ENCODE measurements around the gene DUS3L. TPM values are rescaled to one million over a fixed set of nuclear protein-coding genes. Genes with fewer than 3 reads are reported as not detected.

DUS3L gene
- total RNA-seq, 4 donors from 2014 or later = 27.4 to 132 (median 30.4) TPM

DNA sequence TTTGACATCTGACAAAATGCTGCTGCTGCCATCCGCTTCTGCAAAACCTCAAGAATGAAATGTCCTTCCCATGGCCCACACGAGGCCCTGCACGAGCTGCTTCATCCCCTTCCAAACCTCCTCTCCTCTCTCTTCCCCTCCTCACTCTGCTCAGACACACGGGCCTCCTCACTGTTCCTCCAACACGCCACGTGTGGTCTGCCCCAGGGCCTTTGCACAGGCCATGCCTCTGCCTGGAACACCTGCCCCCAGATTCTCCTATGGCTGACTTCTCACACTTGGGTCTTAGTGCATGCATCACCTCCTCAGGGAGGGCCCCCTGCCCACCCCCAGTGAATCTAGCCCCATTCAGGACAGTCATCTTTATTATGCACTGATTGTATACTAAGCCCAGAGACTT is 29.8 kb upstream of the DUS3L start:
- no peak for ATAC-seq (ENCODE audit: low FRiP score)
- DNase-seq (ENCODE audit: low spot score) = no peak
- TF ChIP-seq CTCF (IDR thresholded peaks at IDR 0.05) = no peak

DNA sequence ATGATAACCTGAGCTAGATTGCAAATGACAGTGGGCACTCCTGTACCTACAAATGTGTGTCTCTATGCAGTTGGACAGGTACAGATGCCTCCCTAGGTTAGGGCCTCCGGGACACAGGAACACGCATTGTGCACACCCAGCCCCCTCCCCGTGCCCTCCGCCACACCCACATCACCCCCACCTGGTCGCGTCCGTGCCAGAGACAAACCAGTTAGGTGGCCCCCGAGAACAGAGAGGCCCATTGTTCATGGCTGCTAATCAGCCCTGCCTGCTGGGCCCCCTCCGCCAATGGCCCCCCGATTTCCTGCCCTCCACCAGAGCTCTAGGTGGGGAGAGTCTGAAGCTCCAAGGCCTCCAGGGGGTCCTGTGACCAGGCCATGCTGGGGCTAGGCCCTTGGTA is 27.6 kb upstream of the DUS3L start:
- TF ChIP-seq CTCF (IDR thresholded peaks at IDR 0.05) = no peak
- DNase-seq (ENCODE audit: low spot score) = no peak
- ATAC-seq (ENCODE audit: low FRiP score) = no peak

DNA sequence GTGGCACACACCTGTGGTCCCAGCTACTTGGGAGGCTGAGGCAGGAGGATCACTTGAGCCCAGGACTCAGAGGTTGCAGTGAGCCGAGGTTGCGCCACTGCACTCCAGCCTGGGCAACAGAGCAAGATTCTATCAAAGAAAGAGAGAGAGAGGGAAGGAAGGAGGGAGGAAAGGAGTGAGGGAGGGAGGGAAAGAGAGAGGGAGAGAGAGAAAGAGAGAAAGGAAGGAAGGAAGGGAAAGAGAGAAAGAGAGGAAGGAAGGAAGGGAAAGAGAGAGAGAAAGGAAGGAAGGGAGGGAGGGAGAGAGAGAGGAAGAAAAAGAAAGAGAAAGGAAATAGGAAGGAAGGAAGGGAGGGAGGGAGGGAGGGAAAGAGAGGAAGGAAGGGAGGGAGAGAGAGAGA is 26.3 kb upstream of the DUS3L start:
- ATAC-seq (ENCODE audit: low FRiP score) (no peak), DNase-seq (ENCODE audit: low spot score) (no peak)
- no peak for TF ChIP-seq CTCF (IDR thresholded peaks at IDR 0.05)

DNA sequence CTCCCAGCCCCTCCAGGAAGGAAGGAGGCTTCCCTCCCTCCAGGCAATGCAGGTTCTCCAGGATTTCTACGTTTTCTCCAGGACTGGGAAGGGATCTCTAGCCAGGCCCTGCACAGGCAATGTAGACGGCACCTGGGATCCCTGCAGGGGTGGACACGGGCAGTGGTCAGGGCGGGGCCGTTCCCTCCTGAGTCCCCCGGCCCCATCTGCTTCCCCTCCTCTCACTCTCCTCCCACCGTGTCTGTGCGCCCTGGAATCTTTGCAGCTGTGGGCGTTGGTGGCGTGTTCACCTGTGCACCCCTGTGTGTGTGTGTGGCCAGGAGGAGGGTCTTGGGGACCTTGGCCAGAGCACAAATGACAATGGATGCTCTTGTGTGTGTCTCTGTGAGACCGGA is 23.9 kb upstream of the DUS3L start:
- no peak for DNase-seq (ENCODE audit: low spot score)
- no peak for ATAC-seq (ENCODE audit: low FRiP score)
- no peak for TF ChIP-seq CTCF (IDR thresholded peaks at IDR 0.05)

- ATAC-seq (ENCODE audit: low FRiP score) = no peak
- TF ChIP-seq CTCF (IDR thresholded peaks at IDR 0.05) = no peak
- DNase-seq (ENCODE audit: low spot score) = no peak
These were observed 23.3 kb upstream of the DUS3L start for GRCh38 chr19:5814123-5814851.

DNA sequence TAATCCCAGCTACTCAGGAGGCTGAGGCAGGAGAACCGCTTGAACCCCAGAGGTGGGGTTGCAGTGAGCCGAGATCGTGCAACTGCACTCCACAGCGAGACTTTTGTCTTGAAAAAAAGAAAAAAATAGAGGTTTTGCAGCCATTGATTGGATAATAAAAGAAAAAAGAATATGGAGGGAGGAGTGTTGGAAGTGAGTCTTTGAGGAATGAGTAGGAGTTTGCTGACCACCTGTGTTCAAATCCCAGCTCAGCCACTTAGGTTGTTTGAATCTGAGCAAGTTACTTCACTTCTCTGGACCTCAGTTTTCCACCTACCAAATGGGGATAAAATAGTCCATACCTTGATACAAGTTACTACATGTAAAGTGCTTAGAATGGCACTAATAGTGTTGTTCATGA is 20.2 kb upstream of the DUS3L start:
- DNase-seq (ENCODE audit: low spot score) (no peak), ATAC-seq (ENCODE audit: low FRiP score) (no peak)
- TF ChIP-seq CTCF (IDR thresholded peaks at IDR 0.05) = no peak

GRCh38 chr19:5809469-5809868 is 18.5 kb upstream of the DUS3L start:
- no peak for TF ChIP-seq CTCF (IDR thresholded peaks at IDR 0.05)
- ATAC-seq (ENCODE audit: low FRiP score) (no peak), DNase-seq (ENCODE audit: low spot score) (no peak)

Measured in omental fat pad (tissue), 4 donors.